IPS-11a (cell line): ENCODE measurements around the gene TECTB.
"Not testable (repeated sequence)": the region's sequence is repeated elsewhere in the genome, so short reads cannot be mapped to it uniquely, and the experiment has no call there.

Experiments used
- H3K4me3 ChIP-seq: one replicate; pipeline ENCODE4 v1.5.1; 2013; ENCODE audit warnings: low read depth, low read length, control low read depth

The TECTB gene

GRCh38 chr10:112283100-112283499, at the start of gene TECTB:
TSS of gene TECTB (plus strand) at chr10:112283400. CDS start at chr10:112283735, 335 bp downstream.
- H3K4me3 ChIP-seq, result no peak within 1 kb of the TSS

GRCh38 chr10:112235141-112235540, 48.1 kb upstream of the TECTB start:
- no peak overlapping the region for H3K4me3 ChIP-seq

GRCh38 chr10:112235920-112236319, 47.3 kb upstream of the TECTB start:
- H3K4me3 ChIP-seq, result no peak overlapping the region

- H3K4me3 ChIP-seq, result no peak overlapping the region
These were observed 46.7 kb upstream of the TECTB start for GRCh38 chr10:112236486-112236885.

- H3K4me3 ChIP-seq, result no peak overlapping the region
These were observed 43.9 kb upstream of the TECTB start for GRCh38 chr10:112239347-112239746.

GRCh38 chr10:112240441-112240840, 42.8 kb upstream of the TECTB start:
- H3K4me3 ChIP-seq, result no peak overlapping the region

GRCh38 chr10:112241651-112242341, 41.4 kb upstream of the TECTB start:
- no peak overlapping the region for H3K4me3 ChIP-seq

- no peak overlapping the region for H3K4me3 ChIP-seq
These were observed 40.4 kb upstream of the TECTB start for GRCh38 chr10:112242769-112243168.

- no peak overlapping the region for H3K4me3 ChIP-seq
These were observed 39.5 kb upstream of the TECTB start for GRCh38 chr10:112243713-112244112.

GRCh38 chr10:112244197-112244596, 39.0 kb upstream of the TECTB start:
- no peak overlapping the region for H3K4me3 ChIP-seq

- no peak overlapping the region for H3K4me3 ChIP-seq
These were observed 35.4 kb upstream of the TECTB start for GRCh38 chr10:112247791-112248190.

- no peak overlapping the region for H3K4me3 ChIP-seq
These were observed 34.5 kb upstream of the TECTB start for GRCh38 chr10:112248584-112249295.

GRCh38 chr10:112249722-112250121, 33.5 kb upstream of the TECTB start:
- H3K4me3 ChIP-seq, result no peak overlapping the region

- H3K4me3 ChIP-seq, result no peak overlapping the region
These were observed 32.6 kb upstream of the TECTB start for GRCh38 chr10:112250555-112250954.

- not testable (repeated sequence) for H3K4me3 ChIP-seq
These were observed 32.0 kb upstream of the TECTB start for GRCh38 chr10:112251238-112251637.

- no peak overlapping the region for H3K4me3 ChIP-seq
These were observed 24.8 kb upstream of the TECTB start for GRCh38 chr10:112258407-112258806.

- H3K4me3 ChIP-seq, result no peak overlapping the region
These were observed 23.5 kb upstream of the TECTB start for GRCh38 chr10:112259688-112260087.

- no peak overlapping the region for H3K4me3 ChIP-seq
These were observed 22.4 kb upstream of the TECTB start for GRCh38 chr10:112260831-112261230.

- no peak overlapping the region for H3K4me3 ChIP-seq
These were observed 21.8 kb upstream of the TECTB start for GRCh38 chr10:112261281-112261822.

GRCh38 chr10:112262546-112262945, 20.7 kb upstream of the TECTB start:
- H3K4me3 ChIP-seq, result no peak overlapping the region

- H3K4me3 ChIP-seq, result no peak overlapping the region
These were observed 17.5 kb upstream of the TECTB start for GRCh38 chr10:112265745-112266144.

GRCh38 chr10:112269266-112269665, 13.9 kb upstream of the TECTB start:
- H3K4me3 ChIP-seq, result no peak overlapping the region
